SU-DHL-6 (cell line): ENCODE measurements around the gene IL17REL.

Source experiments
- H2AFZ ChIP-seq: fragments of 200-600 bp; sonication (generic); 2 replicates; pipeline ENCODE4 v1.6.1; 2014; ENCODE audit warnings: low read depth, mild to moderate bottlenecking, moderate library complexity, mixed read lengths, antibody characterized with exemption, low read length; ENCODE audit not compliant: severe bottlenecking
- H3F3A ChIP-seq: fragments of 200-600 bp; shearing (Covaris generic); 2 replicates; pipeline ENCODE4 v1.6.0; 2016; ENCODE audit warnings: antibody characterized with exemption, mild to moderate bottlenecking; ENCODE audit not compliant: insufficient read depth
- H3K27ac ChIP-seq: fragments of 200-600 bp; sonication (generic); 2 replicates; pipeline ENCODE4 v1.5.1; 2016; ENCODE audit warnings: low read depth, mild to moderate bottlenecking, low read length, moderate library complexity, mixed read lengths
- H3K27me3 ChIP-seq: fragments of 200-600 bp; sonication (generic), shearing (Covaris generic); 2 replicates; pipeline ENCODE4 v1.6.0; 2014; ENCODE audit warnings: mild to moderate bottlenecking, low read length
- H3K36me3 ChIP-seq: fragments of 200-600 bp; sonication (generic); 2 replicates; pipeline ENCODE4 v1.6.1; 2014; ENCODE audit warnings: mild to moderate bottlenecking, low read length, mixed read lengths
- H3K4me2 ChIP-seq: fragments of 300-600, 200-600 bp; shearing (Covaris generic), sonication (generic); 2 replicates; pipeline ENCODE4 v1.6.0; 2014; ENCODE audit warnings: low read length, low read depth, mild to moderate bottlenecking; ENCODE audit not compliant: poor library complexity, severe bottlenecking
- H3K4me3 ChIP-seq: fragments of 200-600 bp; sonication (generic); 2 replicates; pipeline ENCODE4 v1.5.1; 2014; ENCODE audit warnings: antibody characterized with exemption, low read length, mild to moderate bottlenecking, mixed read lengths; ENCODE audit not compliant: insufficient read depth, poor library complexity, severe bottlenecking
- H3K79me2 ChIP-seq: fragments of 200-600 bp; sonication (generic); 2 replicates; pipeline ENCODE4 v1.6.1; 2014; ENCODE audit warnings: mild to moderate bottlenecking, low read length, moderate library complexity; ENCODE audit not compliant: insufficient read depth
- H3K9ac ChIP-seq: fragments of 200-600 bp; sonication (generic); 2 replicates; pipeline ENCODE4 v1.7.0; 2014; ENCODE audit warnings: mild to moderate bottlenecking, low read length
- H3K9me2 ChIP-seq: fragments of 200-600 bp; sonication (generic); replicated peaks from 2 replicates; pipeline ENCODE4 v1.6.1; 2014; ENCODE audit warnings: low read length; ENCODE audit not compliant: insufficient read depth
- H3K9me3 ChIP-seq: fragments of 200-600 bp; sonication (generic); 2 replicates; pipeline ENCODE4 v1.6.1; 2014; ENCODE audit warnings: low read length, mixed read lengths; ENCODE audit not compliant: insufficient read depth
- H4K20me1 ChIP-seq: fragments of 200-600 bp; sonication (generic); 2 replicates; pipeline ENCODE4 v1.6.1; 2014; ENCODE audit warnings: low read depth, mild to moderate bottlenecking, antibody characterized with exemption, low read length, moderate library complexity, mixed read lengths
- CTCF ChIP-seq: fragments of 200-600 bp; sonication (generic); IDR thresholded peaks from one replicate; pipeline ENCODE4 v1.5.1; 2017; ENCODE audit warnings: antibody characterized with exemption, mild to moderate bottlenecking, low read length, moderate library complexity; ENCODE audit not compliant: insufficient read depth, poor library complexity, severe bottlenecking
- EZH2phosphoT487 ChIP-seq: fragments of 200-600 bp; sonication (generic), shearing (Covaris generic); conservative IDR thresholded peaks from 2 replicates; pipeline ENCODE4 v1.6.1; 2018; ENCODE audit warnings: mild to moderate bottlenecking, antibody characterized with exemption, low read length, moderate library complexity, mixed read lengths

Gene IL17REL

GRCh38 chr22:50034126-50035081 lies 21.8 kb upstream of the IL17REL start:
- H3K9ac ChIP-seq = no peak overlapping the region
- H3K9me2 ChIP-seq = no peaks in the 10 kb centered on the region
- no peak overlapping the region for H3K27ac ChIP-seq
- no peaks in the 10 kb centered on the region for H3F3A ChIP-seq
- no peaks in the 10 kb centered on the region for H3K9me3 ChIP-seq
- H3K4me2 ChIP-seq = no peak overlapping the region
- H3K79me2 ChIP-seq = no peaks in the 10 kb centered on the region
- no peaks in the 10 kb centered on the region for H4K20me1 ChIP-seq
- H3K4me3 ChIP-seq = no peak overlapping the region
- no peak for TF ChIP-seq CTCF
- TF ChIP-seq EZH2phosphoT487 = no peak
- no peak overlapping the region for H2AFZ ChIP-seq
- H3K36me3 ChIP-seq = no peaks in the 10 kb centered on the region
- H3K27me3 ChIP-seq = no peaks in the 10 kb centered on the region

- Histone ChIP-seq H3K36me3 (no peaks in the 10 kb centered on the region), H3F3A (no peaks in the 10 kb centered on the region), H3K9me3 (no peaks in the 10 kb centered on the region), H2AFZ (no peak overlapping the region), H3K4me3 (no peak overlapping the region), H3K79me2 (no peaks in the 10 kb centered on the region), H3K9ac (no peak overlapping the region), H3K9me2 (no peaks in the 10 kb centered on the region), H3K4me2 (no peak overlapping the region), H3K27ac (no peak overlapping the region), H3K27me3 (no peaks in the 10 kb centered on the region), H4K20me1 (no peaks in the 10 kb centered on the region)
- TF ChIP-seq CTCF (no peak), EZH2phosphoT487 (no peak)
Measured at GRCh38 chr22:50032941-50033601, 20.5 kb upstream of the IL17REL start.

GRCh38 chr22:50032109-50032871 lies 19.7 kb upstream of the IL17REL start:
- H3K4me2 ChIP-seq = no peak overlapping the region
- H2AFZ ChIP-seq = no peak overlapping the region
- H3K36me3 ChIP-seq = no peaks in the 10 kb centered on the region
- TF ChIP-seq EZH2phosphoT487 (no peak), CTCF (no peak)
- no peak overlapping the region for H3K4me3 ChIP-seq
- H3F3A ChIP-seq = no peaks in the 10 kb centered on the region
- H3K79me2 ChIP-seq = no peaks in the 10 kb centered on the region
- no peak overlapping the region for H3K27ac ChIP-seq
- H3K9me3 ChIP-seq = no peaks in the 10 kb centered on the region
- no peaks in the 10 kb centered on the region for H3K27me3 ChIP-seq
- H3K9ac ChIP-seq = no peak overlapping the region
- no peaks in the 10 kb centered on the region for H4K20me1 ChIP-seq
- no peaks in the 10 kb centered on the region for H3K9me2 ChIP-seq
